ENCODE data around the gene ROPN1L. TPM values are rescaled to one million over a fixed set of nuclear protein-coding genes. Genes with fewer than 3 reads are reported as not detected.
"Not testable (repeated sequence)": the region's sequence is repeated elsewhere in the genome, so short reads cannot be mapped to it uniquely, and the experiment has no call there.

ROPN1L gene
- total RNA-seq, 1 donor from 2014 or later = not detected

DNA sequence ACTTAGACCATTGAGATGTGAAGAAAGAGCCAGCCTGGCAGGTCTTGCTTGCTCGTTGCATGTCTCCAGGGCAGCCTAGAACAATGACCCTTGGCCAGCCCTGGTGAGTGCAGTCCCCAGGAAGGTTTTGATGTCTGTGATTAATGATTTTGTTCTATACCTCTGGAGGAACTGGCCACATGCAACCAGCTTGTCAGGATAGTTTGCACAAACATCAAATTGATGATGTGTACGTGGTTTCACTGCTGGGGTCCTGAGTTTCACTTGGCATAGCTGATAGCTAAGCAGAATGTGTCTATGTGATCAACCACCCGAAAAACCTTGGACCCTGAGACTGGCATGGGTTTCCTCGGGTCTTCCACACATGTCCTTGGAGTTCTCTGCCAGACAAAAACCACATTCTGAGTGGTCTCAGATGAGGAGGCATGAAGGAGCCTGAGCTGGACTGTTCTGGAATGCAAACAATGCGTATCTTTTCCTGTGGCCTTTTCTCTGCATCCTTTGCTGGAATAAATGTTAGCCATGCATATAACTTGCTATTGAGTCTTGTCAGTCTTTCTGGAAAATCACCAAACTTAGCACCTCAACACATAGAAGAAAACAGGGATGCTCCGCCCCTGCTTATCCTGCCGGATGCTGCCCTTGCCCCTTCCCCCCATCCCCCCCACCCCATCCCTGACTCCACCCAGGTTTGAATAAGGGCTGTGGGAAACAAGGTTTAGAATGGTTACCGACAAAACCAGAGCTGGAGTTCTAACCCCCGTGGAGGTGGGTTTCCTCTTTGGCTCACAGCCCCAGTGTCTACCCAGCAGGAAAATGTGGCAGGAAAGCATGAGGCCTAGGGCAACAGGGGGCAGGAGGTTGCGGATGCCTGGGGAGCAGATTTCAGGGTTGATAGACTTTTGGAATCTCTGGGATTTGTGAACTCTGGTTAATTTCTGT is 72.1 kb downstream of the ROPN1L start:
- intact Hi-C loops (cut with micrococcal nuclease) = no loop called here
- no peaks in the 10 kb centered on the region for H3K36me3 Mint-ChIP-seq (ENCODE audit: low read depth)
- no peaks in the 10 kb centered on the region for H3K9me3 Mint-ChIP-seq
- no peaks in the 10 kb centered on the region for H3K4me1 Mint-ChIP-seq
- H3K27me3 Mint-ChIP-seq = peaks cover 5% of the 10 kb centered on the region
- no peak overlapping the region for H3K4me3 Mint-ChIP-seq
- no peak overlapping the region for H3K27ac Mint-ChIP-seq
- DNase-seq = no peak

DNA sequence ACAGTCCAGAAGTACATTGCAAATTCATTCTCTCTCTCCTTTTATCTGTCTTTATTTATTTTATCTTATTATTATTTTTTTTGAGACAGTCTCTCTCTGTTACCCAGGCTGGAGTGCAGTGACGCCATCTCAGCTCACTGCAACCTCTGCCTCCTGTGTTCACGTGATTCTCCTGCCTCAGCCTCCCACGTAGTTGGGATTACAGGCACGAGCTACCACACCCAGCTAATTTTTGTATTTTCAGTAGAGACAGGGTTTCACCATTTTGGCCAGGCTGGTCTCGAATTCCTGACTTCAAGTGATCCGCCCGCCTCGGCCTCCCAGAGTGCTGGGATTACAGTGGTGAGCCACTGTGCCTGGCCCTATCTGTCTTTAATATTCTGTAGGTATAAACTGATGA is 72.9 kb downstream of the ROPN1L start:
- intact Hi-C loops (cut with micrococcal nuclease); H3K9me3 Mint-ChIP-seq; H3K27ac Mint-ChIP-seq; DNase-seq; H3K4me3 Mint-ChIP-seq; H3K36me3 Mint-ChIP-seq (ENCODE audit: low read depth); H3K27me3 Mint-ChIP-seq; H3K4me1 Mint-ChIP-seq: not testable (repeated sequence)

Other genes with a start within 250 kb of the ROPN1L start
- 28.9 and 30.4 TPM in 2 replicates for gene ATPSCKMT, start 192.0 kb upstream of the ROPN1L start, total RNA-seq
- gene CCT5, start 191.6 kb upstream of the ROPN1L start, total RNA-seq = 566 and 581 TPM in 2 replicates
- 0.35 and 2.0 TPM in 2 replicates for gene CMBL, start 134.0 kb upstream of the ROPN1L start, total RNA-seq
- 106 and 113 TPM in 2 replicates for gene MARCHF6, start 88.2 kb upstream of the ROPN1L start, total RNA-seq
- 21.0 and 21.7 TPM in 2 replicates for gene ANKRD33B, start 122.2 kb downstream of the ROPN1L start, total RNA-seq

Data from activated CD4-positive, alpha-beta T cell treated with anti-CD3 and anti-CD28 coated beads, Interleukin-2, amount 10 ng/mL, durations not matched to agents 24 days and 14 days (primary cell).